GM19025 (cell line): ENCODE data around the gene PANK3.

Experiments
- ATAC-seq: cut with Tn5 transposase; IDR thresholded peaks from one replicate; pipeline ENCODE4 v1.9.1; 2021; ENCODE audit warnings: mild to moderate bottlenecking, low read depth, moderate library complexity; ENCODE audit not compliant: unreplicated experiment

PANK3 gene

GRCh38 chr5:168578538-168579487, at the start of gene PANK3:
TSS of gene PANK3 (minus strand) at chr5:168579368. CDS start at chr5:168579283, 85 bp downstream.
- ATAC-seq, result peak; percentile 62

DNA sequence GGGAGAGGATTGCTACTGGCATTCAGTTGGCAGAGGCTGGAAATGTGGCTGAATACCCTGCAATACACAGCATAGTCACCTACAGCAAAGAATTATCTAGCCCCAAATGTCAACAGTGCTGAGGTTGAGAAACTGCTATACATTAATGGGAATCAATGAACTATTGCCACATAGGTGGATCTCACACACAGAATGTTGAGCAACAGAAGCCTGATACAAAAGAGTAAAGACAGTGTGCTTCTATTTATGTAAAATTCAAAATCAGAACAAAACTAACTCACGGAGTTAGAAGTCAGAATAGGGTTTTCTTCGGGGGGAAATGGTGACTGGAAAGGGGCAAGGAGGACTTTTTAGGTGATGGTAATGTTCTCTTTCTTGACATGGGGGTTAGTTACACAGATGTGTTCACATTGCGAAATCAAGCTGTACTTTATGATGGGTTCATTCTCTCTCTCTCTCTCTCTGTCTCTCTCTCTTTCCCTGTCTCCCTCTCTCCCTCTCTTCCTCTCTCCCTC, 45.7 kb upstream of the PANK3 start:
- ATAC-seq, result no peak

- ATAC-seq, result no peak
These were observed 41.6 kb upstream of the PANK3 start for GRCh38 chr5:168620807-168621206.

- no peak for ATAC-seq
These were observed 35.5 kb upstream of the PANK3 start for GRCh38 chr5:168614661-168615060.

- no peak for ATAC-seq
These were observed 34.8 kb upstream of the PANK3 start for GRCh38 chr5:168613996-168614395.

- no peak for ATAC-seq
These were observed 34.2 kb upstream of the PANK3 start for GRCh38 chr5:168613396-168613795.

DNA sequence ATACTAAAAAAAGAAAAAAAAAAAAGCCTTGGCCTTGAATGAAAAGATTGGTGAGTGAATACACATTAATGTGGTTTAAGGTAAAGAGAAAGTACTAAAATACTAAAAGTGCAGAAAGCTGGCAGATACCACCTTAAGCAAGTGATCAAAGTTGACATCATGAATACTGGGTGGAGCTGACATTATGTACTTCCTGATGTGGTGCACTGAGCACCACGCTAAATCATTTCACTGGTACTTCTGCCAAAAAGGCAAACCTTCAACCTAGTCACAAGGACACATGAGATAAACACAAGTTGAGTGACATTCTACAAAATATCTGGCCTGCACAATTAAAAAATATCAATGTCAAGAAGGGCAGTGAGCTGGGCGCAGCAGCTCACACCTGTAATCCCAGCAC, 33.8 kb upstream of the PANK3 start:
- no peak for ATAC-seq

GRCh38 chr5:168612123-168612522, 33.0 kb upstream of the PANK3 start:
- ATAC-seq, result no peak

- ATAC-seq, result no peak
These were observed 32.0 kb upstream of the PANK3 start for GRCh38 chr5:168611165-168611564.

DNA sequence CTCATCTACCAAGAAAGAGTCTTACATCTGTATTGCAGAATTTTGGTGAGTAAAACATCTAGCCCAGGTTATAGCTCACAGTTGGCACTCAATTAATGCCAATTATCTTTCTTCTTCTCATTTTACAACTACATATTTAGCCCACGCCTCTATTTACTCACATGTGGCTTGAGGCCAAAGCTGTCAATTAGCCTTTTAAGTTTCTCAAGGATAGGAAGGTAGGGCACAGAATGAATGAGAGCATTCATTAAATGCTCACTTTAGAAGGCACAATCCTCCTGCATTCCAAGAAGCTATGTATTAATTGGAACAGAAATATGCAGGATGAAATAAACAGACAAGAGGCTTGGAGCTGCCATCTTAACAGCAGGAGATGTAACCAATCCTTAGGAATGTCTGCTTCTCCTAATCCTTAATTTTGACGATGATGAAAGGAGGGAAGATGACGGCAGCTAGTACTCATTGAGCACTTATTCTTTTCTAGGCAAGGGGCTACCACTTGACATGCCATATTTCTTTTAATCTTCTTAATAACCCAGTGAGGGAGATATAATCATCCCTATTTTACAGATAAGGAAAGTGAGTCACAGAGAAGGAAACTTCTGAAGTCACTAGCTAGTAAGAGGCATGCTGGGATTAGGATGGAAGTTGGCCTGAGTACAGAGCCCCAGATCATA, 30.8 kb upstream of the PANK3 start:
- no peak for ATAC-seq

DNA sequence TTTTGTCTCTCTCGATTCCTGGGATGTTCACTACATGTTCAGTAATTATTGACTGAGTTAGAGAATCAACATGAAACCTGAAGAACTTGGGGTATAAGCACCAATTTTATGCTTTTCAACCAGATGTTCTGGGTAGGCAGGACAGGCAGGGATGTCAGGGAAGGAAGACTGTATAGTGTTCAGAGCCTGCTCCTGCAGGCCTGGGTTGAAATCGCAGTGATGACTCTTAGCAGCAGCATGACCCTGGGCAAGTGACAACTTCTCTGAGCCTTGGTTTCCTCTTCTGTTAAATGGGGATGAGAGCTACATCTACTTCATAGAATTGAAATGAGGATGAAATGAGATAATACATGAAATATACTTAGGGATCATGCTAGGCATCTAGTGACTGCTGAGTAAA, 29.7 kb upstream of the PANK3 start:
- no peak for ATAC-seq

GRCh38 chr5:168608386-168608785, 29.2 kb upstream of the PANK3 start:
- no peak for ATAC-seq

GRCh38 chr5:168607946-168608345, 28.8 kb upstream of the PANK3 start:
- peak; percentile 69 for ATAC-seq

- no peak for ATAC-seq
These were observed 27.4 kb upstream of the PANK3 start for GRCh38 chr5:168606562-168606961.

DNA sequence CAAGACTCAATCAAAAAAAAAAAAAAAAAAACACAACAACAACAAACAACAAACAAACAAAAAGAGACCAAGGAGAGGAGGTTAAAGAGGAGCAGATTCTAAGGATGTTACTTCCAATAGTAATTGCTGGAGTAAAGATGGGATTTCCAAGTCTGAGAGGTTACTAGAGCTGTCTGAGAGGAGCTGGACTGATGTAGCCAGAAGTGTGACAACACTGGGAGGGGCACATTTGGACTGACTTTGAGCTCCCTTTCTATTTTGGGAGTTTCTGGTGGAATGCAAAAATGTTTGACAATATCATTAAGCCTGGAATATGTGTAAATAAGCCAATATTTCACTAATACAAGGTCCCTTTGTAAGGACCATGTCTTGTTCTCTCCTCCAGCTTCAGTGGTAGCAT, 25.3 kb upstream of the PANK3 start:
- ATAC-seq, result no peak

DNA sequence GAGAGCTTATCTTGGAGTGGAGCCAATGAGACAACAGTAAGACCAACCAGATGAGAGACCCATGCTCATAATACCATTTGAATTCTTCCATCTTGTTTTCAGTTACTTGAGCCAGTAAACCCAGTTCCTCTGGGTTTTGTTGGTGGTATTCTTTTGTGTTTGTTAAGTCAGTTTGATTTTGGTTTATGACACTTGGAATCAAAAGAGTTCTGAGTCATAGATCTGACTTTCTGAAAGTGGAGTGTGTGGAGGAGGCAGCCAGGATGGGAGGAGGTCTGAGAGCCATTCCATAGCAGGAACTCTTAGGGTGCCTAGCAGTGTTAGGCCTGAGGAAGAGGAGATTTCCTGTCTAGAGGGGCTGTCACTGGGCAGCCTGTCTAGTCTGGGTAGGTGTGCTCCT, 24.6 kb upstream of the PANK3 start:
- ATAC-seq, result no peak

GRCh38 chr5:168602517-168602916, 23.3 kb upstream of the PANK3 start:
- ATAC-seq, result no peak

GRCh38 chr5:168601972-168602371, 22.8 kb upstream of the PANK3 start:
- no peak for ATAC-seq

- no peak for ATAC-seq
These were observed 21.2 kb upstream of the PANK3 start for GRCh38 chr5:168600409-168600808.

- ATAC-seq, result no peak
These were observed 20.7 kb upstream of the PANK3 start for GRCh38 chr5:168599826-168600225.

GRCh38 chr5:168598639-168599038, 19.5 kb upstream of the PANK3 start:
- no peak for ATAC-seq

DNA sequence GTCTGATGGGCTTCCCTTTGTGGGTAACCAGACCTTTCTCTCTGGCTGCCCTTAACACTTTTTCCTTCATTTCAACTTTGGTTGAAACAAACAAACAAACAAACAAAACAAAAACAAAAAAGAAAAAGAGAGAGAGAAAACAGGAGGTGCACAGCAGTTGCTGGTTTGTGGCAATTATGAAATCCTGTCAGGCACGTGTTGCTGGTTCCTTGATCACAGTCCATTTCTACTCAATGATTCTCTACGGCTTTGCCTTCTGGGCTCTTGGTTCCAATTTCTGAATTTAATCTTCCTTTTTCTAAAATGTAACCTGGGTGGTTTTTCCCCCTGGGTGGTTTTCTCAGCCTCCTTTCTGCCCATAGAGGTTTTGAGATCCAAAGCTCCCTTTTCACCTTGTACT, 17.8 kb upstream of the PANK3 start:
- no peak for ATAC-seq
